Dermis microvascular lymphatic vessel endothelial cell (primary cell): ENCODE data around the gene OR4K2. TPM values are rescaled to one million over a fixed set of nuclear protein-coding genes. Genes with fewer than 3 reads are reported as not detected.

ENCODE experiments used
- total RNA-seq: library from RNA; depleted of rRNA; stranded (reverse); fragments of >200 nt; gene quantifications from 2 replicates; pipeline ENCODE4 v1.2.1, GENCODE V29; 2014

OR4K2 gene
- total RNA-seq, 1 donor from 2014 or later = not detected

Other genes starting within 250 kb of the OR4K2 start
- gene OR11H2, start 161.3 kb upstream of the OR4K2 start, total RNA-seq = not detected in 2 replicates
- not detected in 2 replicates for gene OR4Q3, start 131.6 kb upstream of the OR4K2 start, total RNA-seq
- not detected in 2 replicates for gene OR4M1, start 101.6 kb upstream of the OR4K2 start, total RNA-seq
- not detected in 2 replicates for gene OR4N2, start 71.4 kb upstream of the OR4K2 start, total RNA-seq
- gene OR4K5, start 45.5 kb downstream of the OR4K2 start, total RNA-seq = not detected in 2 replicates
- not detected in 2 replicates for gene OR4K1, start 55.8 kb downstream of the OR4K2 start, total RNA-seq
- gene OR4K15, start 100.4 kb downstream of the OR4K2 start, total RNA-seq = not detected in 2 replicates
- not detected in 2 replicates for gene OR4Q2, start 127.0 kb downstream of the OR4K2 start, total RNA-seq
- not detected in 2 replicates for gene OR4K14, start 144.2 kb downstream of the OR4K2 start, total RNA-seq
- not detected in 2 replicates for gene OR4K13, start 160.9 kb downstream of the OR4K2 start, total RNA-seq
- not detected in 2 replicates for gene OR4L1, start 184.9 kb downstream of the OR4K2 start, total RNA-seq
- not detected in 2 replicates for gene OR4K17, start 235.6 kb downstream of the OR4K2 start, total RNA-seq